Left renal cortex interstitium (tissue), 4 donors: ENCODE measurements around the gene POPDC2. TPM values are rescaled to one million over a fixed set of nuclear protein-coding genes. Genes with fewer than 3 reads are reported as not detected.
"Not testable (repeated sequence)": the region's sequence is repeated elsewhere in the genome, so short reads cannot be mapped to it uniquely, and the experiment has no call there.

Experiments used
- DNase-seq, 4 donors: peaks; one replicate each; pipeline ENCODE4 v3.0.0-alpha.2; 2013; ENCODE audit warnings: low read depth in 4 of 4, low spot score in 2 of 4, missing footprints in 1 of 4
- polyA plus RNA-seq, 4 donors: library from polyadenylated mRNA; unstranded; fragments of 120-200 nt; gene quantifications; one replicate each; pipeline ENCODE4 v1.2.1, GENCODE V29; 2013; ENCODE audit not compliant: insufficient read length in 4 of 4

Gene POPDC2
- polyA plus RNA-seq, 4 donors, result 4.3 to 6.0 (median 4.7) TPM

DNA sequence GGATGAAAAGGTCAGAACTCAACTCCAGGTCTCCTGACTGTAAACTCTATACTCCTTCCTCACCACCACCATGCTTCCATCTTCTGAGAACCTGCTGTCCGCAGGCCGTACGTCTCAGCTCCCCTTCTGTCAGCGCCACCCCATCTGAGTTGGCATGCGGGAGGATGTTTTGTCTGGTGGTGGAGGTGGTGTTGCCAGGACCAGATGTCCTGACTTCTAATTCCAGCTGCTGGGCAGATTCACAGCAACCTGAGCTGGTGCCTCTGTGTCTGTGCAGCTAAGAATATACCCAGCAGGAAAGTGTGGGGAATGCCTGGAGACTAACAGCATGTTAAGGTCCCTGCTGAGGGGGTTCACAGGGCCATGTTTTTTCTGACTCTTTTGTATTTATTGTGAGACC lies 39.5 kb downstream of the POPDC2 start:
- no peak for DNase-seq

GRCh38 chr3:119619094-119619493 lies 41.3 kb downstream of the POPDC2 start:
- DNase-seq, result no peak

GRCh38 chr3:119616056-119616455 lies 44.3 kb downstream of the POPDC2 start:
- DNase-seq, result no peak

DNA sequence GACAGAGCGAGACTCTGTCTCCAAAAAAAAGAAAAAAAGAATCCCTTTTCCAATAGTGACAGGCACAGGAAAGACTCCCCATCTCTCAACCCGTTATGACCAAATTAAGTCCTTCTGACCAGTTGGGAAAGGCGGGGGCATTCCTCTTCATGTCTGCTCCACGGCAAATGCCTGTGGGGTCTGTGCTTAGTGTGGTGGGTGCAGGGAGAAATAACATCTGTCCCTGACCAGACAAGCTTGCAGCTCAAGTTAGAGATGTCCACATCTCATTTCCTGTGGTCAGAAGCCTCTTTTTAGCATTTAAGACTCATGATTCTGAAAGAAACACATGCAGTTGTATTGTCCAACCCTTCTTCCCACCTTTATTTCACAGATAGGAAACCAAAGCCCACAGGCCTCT lies 46.5 kb downstream of the POPDC2 start:
- DNase-seq, result no peak

DNA sequence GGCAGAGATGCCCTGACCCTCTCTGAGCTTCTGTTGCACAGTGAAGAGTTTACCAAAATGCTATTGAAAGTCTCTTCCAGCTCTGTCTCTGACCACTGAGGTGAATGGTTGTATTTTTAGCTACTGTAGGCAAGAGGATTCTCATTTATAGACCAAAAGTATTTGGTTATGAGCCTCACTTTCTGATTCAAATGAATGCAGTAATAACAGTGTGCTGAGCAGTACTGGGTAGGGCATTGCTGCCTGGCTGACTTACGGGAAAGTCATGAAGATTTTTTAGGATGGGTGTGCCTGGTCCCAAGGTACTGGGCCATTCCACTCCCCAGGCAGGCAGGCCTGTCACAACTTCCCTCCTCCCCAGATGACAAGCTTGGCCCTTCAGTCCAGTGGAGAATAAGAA lies 47.2 kb downstream of the POPDC2 start:
- DNase-seq, result no peak

DNA sequence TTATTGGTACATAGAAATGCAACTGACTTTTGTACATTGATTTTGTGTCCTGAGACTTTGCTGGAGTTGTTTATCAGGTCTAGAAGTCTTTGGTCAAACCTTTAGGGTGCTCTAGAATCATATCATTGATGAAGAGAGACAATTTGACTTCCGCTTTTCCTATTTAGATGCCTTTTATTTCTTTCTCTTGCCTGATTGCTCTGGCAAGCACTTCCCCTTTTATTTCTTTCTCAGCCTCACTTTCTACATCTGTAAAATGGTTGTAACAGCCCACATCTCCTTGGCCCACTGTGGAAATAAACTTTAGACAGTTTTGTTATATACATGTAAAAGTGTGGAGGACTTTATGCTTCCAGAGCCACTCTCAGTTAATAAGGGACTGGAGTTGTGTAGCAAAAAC lies 48.7 kb downstream of the POPDC2 start:
- no peak for DNase-seq

- no peak for DNase-seq
Observed at GRCh38 chr3:119609301-119609700, 51.1 kb downstream of the POPDC2 start.

DNA sequence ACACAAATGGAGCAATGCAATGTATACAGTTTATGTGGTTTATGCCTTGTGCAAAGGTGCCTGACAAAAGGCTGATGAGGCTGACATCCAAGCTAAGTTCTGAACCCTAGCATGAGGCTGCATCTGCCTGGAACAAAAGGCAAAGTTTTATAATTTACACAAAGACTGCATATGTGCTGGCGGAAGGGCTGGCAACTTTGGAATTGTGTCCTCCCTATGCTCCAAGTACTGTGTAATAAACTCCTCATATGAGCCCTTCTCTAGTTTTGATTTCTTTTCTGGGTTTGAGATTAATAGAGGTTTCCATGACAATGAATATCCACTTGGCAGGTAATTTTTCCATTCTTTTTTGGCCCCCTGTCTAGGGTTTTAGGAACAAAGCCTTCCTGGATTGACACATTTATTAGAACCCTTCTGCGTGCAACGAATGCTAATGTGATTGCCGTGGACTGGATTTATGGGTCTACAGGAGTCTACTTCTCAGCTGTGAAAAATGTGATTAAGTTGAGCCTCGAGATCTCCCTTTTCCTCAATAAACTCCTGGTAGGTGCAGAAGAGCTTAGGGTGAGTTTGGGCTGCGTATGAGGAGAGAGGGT lies 51.9 kb downstream of the POPDC2 start:
- DNase-seq, result no peak

- no peak for DNase-seq
Observed at GRCh38 chr3:119604878-119605277, 55.5 kb downstream of the POPDC2 start.

DNA sequence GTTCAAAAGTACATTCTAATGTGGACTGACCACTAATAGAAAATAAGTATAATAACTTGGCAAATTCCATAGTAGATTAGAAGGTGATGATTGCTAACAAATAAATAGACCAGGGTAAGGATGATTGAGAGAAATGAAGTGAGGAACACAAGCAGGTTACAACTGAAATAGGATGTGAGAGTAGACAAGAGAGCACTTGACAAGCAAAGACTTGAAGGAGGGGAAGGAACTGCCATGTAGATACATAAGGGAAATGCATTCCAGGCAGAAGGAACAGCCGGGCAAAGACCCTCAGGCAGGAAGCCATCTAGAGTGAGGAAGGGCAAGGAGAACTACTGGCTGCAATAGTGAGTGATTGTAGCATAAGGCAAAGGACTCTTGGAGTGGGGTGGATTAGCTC lies 57.7 kb downstream of the POPDC2 start:
- no peak for DNase-seq

- DNase-seq, result no peak
Observed at GRCh38 chr3:119601154-119601553, 59.2 kb downstream of the POPDC2 start.

DNA sequence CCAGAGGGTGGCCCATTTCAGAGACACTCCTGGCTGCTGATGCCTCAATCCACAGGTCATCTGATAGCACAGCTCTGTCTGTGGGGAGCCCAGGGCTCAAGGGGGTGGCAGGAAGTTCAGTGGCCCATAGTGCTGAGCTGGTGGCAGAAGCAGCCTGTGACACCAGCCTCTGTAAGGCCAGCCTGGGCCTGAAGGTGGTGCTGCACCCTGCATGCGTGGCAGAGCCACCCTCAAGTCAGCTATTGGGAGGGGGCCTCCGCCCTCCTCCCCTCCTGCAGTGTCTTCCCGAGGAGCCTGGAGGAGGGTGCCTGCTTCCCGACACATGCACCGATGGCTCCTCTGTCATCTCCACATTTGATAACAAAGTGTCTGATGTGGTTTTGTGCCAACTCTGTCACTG lies 59.7 kb downstream of the POPDC2 start:
- no peak for DNase-seq

- DNase-seq, result no peak
Observed at GRCh38 chr3:119599558-119600174, 60.7 kb downstream of the POPDC2 start.

DNA sequence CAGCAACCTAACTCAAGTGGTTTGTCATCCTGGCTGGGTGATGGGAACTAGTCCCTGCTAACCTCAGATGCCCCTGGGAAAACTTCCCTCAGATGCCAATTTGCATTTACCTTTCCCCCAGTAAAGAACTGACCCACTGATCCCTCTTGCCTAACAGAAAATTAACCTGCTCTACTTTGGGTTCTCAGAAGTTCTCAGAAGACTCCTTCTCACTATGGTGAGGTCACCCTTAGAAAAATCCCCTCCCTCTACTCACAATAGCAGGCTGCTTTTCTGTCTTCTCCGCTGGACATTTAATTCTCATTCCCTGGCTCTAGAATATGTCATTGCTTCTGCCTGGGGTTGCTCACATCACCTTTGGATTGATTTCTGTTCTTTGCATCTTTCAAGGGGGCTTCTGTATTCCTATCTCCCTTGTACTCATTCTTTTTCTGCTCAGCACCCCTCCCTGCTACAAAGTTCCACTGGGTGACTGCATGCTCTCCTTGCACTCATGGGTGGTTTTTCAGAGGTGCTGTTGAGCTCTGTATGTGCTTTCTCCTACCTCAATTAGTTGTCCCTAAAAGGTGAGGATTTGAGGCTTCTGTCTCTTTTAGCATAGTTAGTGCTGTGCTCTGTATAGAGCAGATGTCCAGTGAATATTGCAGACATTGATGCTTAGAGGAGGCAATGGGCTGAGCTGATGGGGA lies 61.8 kb downstream of the POPDC2 start:
- DNase-seq, result no peak

GRCh38 chr3:119597548-119598288 lies 62.7 kb downstream of the POPDC2 start, which contains the start of gene PLA1A:
PLA1A (plus strand) TSS chr3:119597885; CDS start chr3:119597914, 29 bp downstream.
- peak in 2 of 4 donors; percentile 13 to 46 for DNase-seq

- DNase-seq, result no peak
Observed at GRCh38 chr3:119596398-119596797, 64.0 kb downstream of the POPDC2 start.

- no peak for DNase-seq
Observed at GRCh38 chr3:119595639-119596334, 64.6 kb downstream of the POPDC2 start.

DNA sequence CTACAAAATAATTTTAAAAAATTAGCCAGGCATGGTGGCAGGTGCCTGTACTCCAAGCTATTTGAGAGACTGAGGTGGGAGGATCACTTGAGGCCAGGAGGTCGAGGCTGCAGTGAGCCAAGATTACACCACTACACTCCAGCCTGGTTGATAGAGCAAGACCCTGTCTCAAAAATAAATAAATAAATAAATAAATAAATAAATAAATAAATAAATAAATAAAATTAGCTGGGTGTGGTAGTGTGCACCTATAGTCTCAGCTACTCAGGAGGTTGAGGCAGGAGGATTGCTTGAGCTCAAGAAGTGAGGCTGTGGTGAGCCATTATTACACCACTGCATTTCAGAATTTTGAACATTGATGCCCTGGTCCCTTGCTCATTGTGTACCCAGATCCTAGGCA lies 65.5 kb downstream of the POPDC2 start:
- DNase-seq, result not testable (repeated sequence)

GRCh38 chr3:119594066-119594465 lies 66.3 kb downstream of the POPDC2 start:
- DNase-seq, result no peak

- DNase-seq, result no peak
Observed at GRCh38 chr3:119592861-119593260, 67.5 kb downstream of the POPDC2 start.
